HUES6 (cell line): ENCODE results near the gene CCDC121.
A peak's percentile ranks its signal among the peaks of the same experiment; 100 is the strongest.

Experiments
- H3K27ac ChIP-seq: 2 replicates; pipeline ENCODE4 v1.7.0; 2013; ENCODE audit warnings: low read depth, mild to moderate bottlenecking, low read length, inconsistent platforms
- H3K27me3 ChIP-seq: 2 replicates; pipeline ENCODE4 v1.6.1; 2013; ENCODE audit warnings: low read length; ENCODE audit not compliant: control insufficient read depth, insufficient read depth
- H3K36me3 ChIP-seq: 2 replicates; pipeline ENCODE4 v1.6.1; 2013; ENCODE audit warnings: low read length; ENCODE audit not compliant: control insufficient read depth, insufficient read depth
- H3K4me1 ChIP-seq: 2 replicates; pipeline ENCODE4 v1.6.1; 2013; ENCODE audit warnings: low read length; ENCODE audit not compliant: control insufficient read depth, insufficient read depth
- H3K4me3 ChIP-seq: 2 replicates; pipeline ENCODE4 v1.5.1; 2013; ENCODE audit warnings: low read depth, low read length
- H3K9ac ChIP-seq: one replicate; pipeline ENCODE4 v1.6.1; 2013; ENCODE audit warnings: mild to moderate bottlenecking, low read length
- H3K9me3 ChIP-seq: 2 replicates; pipeline ENCODE4 v1.6.1; 2013; ENCODE audit warnings: low read depth, low read length; ENCODE audit not compliant: control insufficient read depth, insufficient read depth

The CCDC121 gene

DNA sequence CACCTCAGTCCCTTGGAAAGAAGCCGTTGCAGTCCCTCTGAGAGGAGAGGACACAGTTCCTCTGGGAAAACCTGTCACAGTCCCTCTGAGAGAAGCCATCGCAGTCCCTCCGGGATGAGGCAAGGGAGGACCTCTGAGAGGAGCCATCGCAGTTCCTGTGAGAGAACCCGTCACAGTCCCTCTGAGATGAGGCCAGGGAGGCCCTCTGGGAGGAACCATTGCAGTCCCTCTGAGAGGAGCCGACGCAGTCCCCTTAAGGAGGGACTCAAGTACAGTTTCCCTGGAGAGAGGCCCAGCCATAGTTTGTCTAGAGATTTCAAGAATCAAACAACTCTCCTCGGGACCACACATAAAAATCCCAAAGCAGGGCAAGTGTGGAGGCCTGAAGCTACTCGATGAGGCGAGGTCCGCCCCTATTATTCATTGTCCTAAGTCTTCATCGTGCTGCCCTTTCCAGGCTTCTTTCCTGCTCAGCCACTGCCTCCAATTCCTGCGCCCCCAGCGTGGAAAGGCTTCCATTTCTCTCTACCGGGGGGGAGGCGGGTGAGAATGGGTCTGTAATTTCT is 46.6 kb downstream of the CCDC121 start:
- Histone ChIP-seq H3K36me3 (no peaks in the 10 kb centered on the region), H3K27ac (no peak overlapping the region), H3K9ac (peak overlapping the region; percentile 18), H3K4me3 (peak overlapping the region; percentile 95), H3K9me3 (peaks cover 5% of the 10 kb centered on the region), H3K4me1 (peaks cover 11% of the 10 kb centered on the region; the same call in 1 of the 2 replicates), H3K27me3 (no peaks in the 10 kb centered on the region)

DNA sequence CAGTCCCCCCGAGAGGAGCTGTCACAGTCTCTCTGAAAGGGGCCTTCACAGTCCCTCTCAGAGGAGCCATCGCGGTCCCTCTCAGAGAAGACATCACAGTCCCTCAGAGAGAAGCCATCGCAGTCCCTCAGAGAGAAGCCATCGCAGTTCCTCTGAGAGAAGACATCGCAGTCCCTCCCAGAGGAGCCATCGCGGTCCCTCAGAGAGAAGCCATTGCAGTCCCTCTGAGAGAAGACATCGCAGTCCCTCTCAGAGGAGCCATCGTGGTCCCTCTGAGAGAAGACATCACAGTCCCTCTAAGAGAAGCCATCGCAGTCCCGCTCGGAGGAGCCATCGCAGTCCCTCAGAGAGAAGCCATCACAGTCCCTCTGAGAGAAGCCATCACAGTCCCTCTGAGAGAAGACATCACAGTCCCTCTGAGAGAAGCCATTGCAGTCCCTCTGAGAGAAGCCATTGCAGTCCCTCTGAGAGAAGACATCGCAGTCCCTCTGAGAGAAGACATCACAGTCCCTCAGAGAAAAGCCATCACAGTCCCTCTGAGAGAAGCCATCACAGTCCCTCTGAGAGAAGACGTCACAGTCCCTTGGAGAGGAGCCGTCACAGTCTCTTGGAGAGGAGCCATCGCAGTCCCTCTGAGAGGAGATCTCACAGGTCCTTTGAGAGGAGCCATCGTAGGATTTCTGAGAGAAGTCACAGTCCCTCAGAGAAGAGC is 47.2 kb downstream of the CCDC121 start:
- no peaks in the 10 kb centered on the region for H3K27me3 ChIP-seq
- no peak overlapping the region for H3K4me3 ChIP-seq
- H3K27ac ChIP-seq = no peak overlapping the region
- H3K9me3 ChIP-seq = peaks cover 5% of the 10 kb centered on the region
- no peaks in the 10 kb centered on the region for H3K36me3 ChIP-seq
- no peak overlapping the region for H3K9ac ChIP-seq
- H3K4me1 ChIP-seq = peaks cover 11% of the 10 kb centered on the region; the same call in 1 of the 2 replicates
